HFF-Myc (cell line): ENCODE data around the gene ELMO1.

Experiments used
- DNase-seq: peaks from one replicate; pipeline ENCODE4 v3.0.0-alpha.2; 2011; ENCODE audit warnings: low read depth; ENCODE audit errors: extremely low read depth
- H3K4me3 ChIP-seq: replicated peaks from 2 replicates; pipeline ENCODE4 v1.5.1; 2011; ENCODE audit warnings: low read depth, mild to moderate bottlenecking, control low read depth, low read length
- CTCF ChIP-seq: IDR thresholded peaks from 2 replicates; pipeline ENCODE4 v1.5.1; 2012; ENCODE audit warnings: mild to moderate bottlenecking, low read depth, low read length, control low read depth; ENCODE audit errors: missing control alignments

The ELMO1 gene

GRCh38 chr7:37415629-37416028 lies 33.0 kb downstream of the ELMO1 start:
- no peak for DNase-seq
- no peak overlapping the region for H3K4me3 ChIP-seq
- TF ChIP-seq CTCF: no peak

GRCh38 chr7:37414352-37414983 lies 34.2 kb downstream of the ELMO1 start:
- TF ChIP-seq CTCF: no peak

GRCh38 chr7:37411444-37412034 lies 37.1 kb downstream of the ELMO1 start:
- no peak overlapping the region for H3K4me3 ChIP-seq
- DNase-seq: no peak
- no peak for TF ChIP-seq CTCF

More at GRCh38 chr7:37414352-37414983, 34.2 kb downstream of the ELMO1 start:
- no peak for DNase-seq
- no peak overlapping the region for H3K4me3 ChIP-seq

DNA sequence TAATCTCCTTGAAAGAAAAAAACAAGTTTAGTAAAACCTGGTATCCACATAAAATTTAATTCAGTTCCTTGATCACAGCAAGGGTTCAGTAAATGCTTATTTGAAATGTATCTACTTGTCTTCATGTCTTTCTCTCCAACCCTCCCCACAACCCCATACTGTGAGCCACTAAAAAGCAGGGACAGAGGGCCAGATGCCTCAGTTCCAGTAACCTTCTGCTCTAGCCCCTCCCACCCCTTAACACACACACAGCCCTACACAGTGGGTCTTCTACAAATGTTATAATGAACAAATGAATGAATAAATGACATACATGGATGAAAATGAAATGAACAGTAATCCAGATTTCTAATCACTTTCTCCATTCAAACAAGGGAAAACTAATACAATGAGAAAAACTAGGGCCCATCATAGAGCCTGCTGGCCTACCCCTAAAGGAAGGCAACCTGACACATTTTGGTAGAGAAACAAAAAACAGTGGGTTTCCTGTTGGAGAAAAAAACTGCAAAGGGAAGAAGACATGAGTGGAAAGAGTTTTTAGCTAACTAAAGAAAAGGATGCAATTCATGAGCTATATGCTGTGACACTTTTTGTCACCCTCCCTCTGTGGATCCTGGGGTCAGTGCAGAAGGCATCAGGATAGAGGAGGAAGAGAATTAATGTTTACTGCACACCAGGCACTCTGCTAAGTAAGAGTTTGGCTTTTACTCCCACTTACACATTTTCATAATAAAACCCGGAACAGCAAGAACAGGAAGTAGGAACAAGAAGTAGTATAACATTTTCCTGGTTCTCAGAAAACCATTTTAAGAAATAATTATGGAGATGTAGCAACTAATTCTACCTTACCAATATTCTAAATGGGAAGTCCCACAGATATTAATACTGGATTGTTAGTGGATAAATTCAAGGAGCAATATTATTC lies 38.1 kb downstream of the ELMO1 start:
- no peak for TF ChIP-seq CTCF
- no peak for DNase-seq

DNA sequence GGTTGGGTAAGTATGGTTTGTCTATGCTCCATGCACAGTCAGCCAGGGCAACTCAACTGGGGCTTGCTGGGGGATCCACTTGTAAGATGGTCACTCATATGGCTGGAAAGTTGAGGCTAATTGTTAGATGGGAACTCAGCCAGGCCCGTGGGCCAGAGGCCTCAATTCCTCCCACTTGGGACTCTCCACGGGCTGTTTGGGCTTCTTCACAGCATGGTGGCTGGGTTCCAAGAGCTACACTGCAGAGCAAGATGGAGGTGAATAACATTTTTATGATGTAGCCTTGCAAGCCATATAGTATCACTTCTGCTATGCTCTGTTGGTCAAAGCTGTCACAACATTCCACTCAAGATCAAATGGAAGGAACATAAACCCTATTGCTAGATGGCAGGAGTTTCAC lies 39.2 kb downstream of the ELMO1 start:
- H3K4me3 ChIP-seq: no peak overlapping the region
- no peak for DNase-seq
- no peak for TF ChIP-seq CTCF

More for the DNA sequence above, 38.1 kb downstream of the ELMO1 start:
- H3K4me3 ChIP-seq: no peak overlapping the region

DNA sequence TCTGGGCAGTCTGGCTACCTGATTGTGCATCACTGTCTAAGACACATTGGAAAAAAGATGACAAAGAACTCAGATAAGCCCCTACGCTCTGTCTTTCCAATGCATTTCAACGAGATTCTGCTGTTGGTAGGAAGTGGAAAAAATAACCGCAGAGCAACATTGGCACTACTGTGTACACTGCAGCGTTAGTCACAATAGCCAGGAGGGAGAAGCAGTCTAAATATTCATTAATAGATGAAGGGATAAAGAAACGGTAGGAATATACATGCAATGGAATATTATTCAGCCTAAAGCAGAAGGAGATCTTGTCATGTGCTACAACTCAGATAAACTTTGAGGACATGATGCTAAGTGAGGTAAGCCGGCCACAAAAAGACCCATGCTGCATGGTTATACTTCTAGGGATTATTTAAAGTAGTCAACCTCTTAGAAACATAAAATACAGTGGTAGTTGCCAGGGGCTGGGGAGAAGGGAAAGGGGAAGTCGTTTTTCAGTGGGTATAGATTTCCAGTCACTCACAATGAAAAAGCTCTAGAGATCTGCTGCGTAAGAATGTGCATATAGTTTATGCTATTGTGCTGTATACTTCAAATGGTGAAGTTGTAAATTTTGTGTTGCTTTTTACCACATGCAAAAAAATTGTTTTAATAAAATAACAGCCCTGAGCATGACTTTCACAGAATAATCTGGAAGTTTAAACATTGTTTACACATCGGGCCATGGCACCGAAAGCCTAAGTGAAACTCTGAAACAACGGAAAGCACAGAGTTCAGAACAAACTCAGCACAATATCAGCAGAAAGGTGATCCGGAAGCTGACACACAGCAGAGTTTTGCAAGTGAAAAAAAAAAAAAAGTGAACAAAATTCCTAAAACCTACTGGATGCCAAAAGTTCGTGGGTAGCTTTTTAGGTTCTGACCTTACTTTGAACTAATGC lies 40.1 kb downstream of the ELMO1 start:
- DNase-seq: no peak
- no peak overlapping the region for H3K4me3 ChIP-seq
- no peak for TF ChIP-seq CTCF
